Stimulated activated CD4-positive, alpha-beta T cell treated with anti-CD3 and anti-CD28 coated beads, TNF-alpha, amount 100 ng/mL, for 24 hours (primary cell): Measurements from ENCODE around the gene DNMT1.
"Not testable (repeated sequence)": the region's sequence is repeated elsewhere in the genome, so short reads cannot be mapped to it uniquely, and the experiment has no call there.

Experiments used
- DNase-seq, 3 experiments: peaks; one replicate each; pipeline ENCODE4 v3.0.0-alpha.2; 2020; ENCODE audit warnings: low read depth in 3 of 3

DNMT1 gene

GRCh38 chr19:10183926-10184325 lies 10.8 kb downstream of the DNMT1 start:
- no peak for DNase-seq

GRCh38 chr19:10182847-10183246 lies 11.9 kb downstream of the DNMT1 start:
- DNase-seq = no peak

GRCh38 chr19:10182076-10182475 lies 12.7 kb downstream of the DNMT1 start:
- DNase-seq = no peak

GRCh38 chr19:10180459-10180858 lies 14.3 kb downstream of the DNMT1 start:
- no peak for DNase-seq

GRCh38 chr19:10180024-10180423 lies 14.7 kb downstream of the DNMT1 start:
- not testable (repeated sequence) for DNase-seq

GRCh38 chr19:10173527-10173926 lies 21.2 kb downstream of the DNMT1 start:
- DNase-seq = no peak

GRCh38 chr19:10168386-10168948 lies 26.3 kb downstream of the DNMT1 start:
- no peak for DNase-seq

GRCh38 chr19:10167459-10167858 lies 27.3 kb downstream of the DNMT1 start:
- DNase-seq = no peak

- not testable (repeated sequence) for DNase-seq
These were observed 28.3 kb downstream of the DNMT1 start for GRCh38 chr19:10166501-10166900.

GRCh38 chr19:10166046-10166445 lies 28.7 kb downstream of the DNMT1 start:
- no peak for DNase-seq

- DNase-seq = no peak
These were observed 31.2 kb downstream of the DNMT1 start for GRCh38 chr19:10163536-10163935.

GRCh38 chr19:10159610-10160009 lies 35.1 kb downstream of the DNMT1 start:
- no peak for DNase-seq

GRCh38 chr19:10158485-10158884 lies 36.3 kb downstream of the DNMT1 start:
- no peak for DNase-seq

- no peak for DNase-seq
These were observed 36.7 kb downstream of the DNMT1 start for GRCh38 chr19:10158071-10158470.

GRCh38 chr19:10155839-10156238 lies 38.9 kb downstream of the DNMT1 start:
- DNase-seq = no peak

- DNase-seq = no peak
These were observed 42.7 kb downstream of the DNMT1 start for GRCh38 chr19:10152100-10152499.

GRCh38 chr19:10151521-10151920 lies 43.2 kb downstream of the DNMT1 start:
- no peak for DNase-seq

- no peak for DNase-seq
These were observed 45.3 kb downstream of the DNMT1 start for GRCh38 chr19:10149427-10149826.

- DNase-seq = no peak
These were observed 48.6 kb downstream of the DNMT1 start for GRCh38 chr19:10146142-10146541.

- no peak for DNase-seq
These were observed 49.7 kb downstream of the DNMT1 start for GRCh38 chr19:10145031-10145430.

- no peak for DNase-seq
These were observed 50.4 kb downstream of the DNMT1 start for GRCh38 chr19:10144361-10144760.

GRCh38 chr19:10143681-10144080 lies 51.1 kb downstream of the DNMT1 start:
- DNase-seq = no peak

GRCh38 chr19:10142701-10143375 lies 51.9 kb downstream of the DNMT1 start:
- DNase-seq = no peak

- no peak for DNase-seq
These were observed 52.8 kb downstream of the DNMT1 start for GRCh38 chr19:10141973-10142372.
